ENCODE measurements around the gene RALGAPA2.

RALGAPA2 gene

GRCh38 chr20:20430066-20430465 is 282.4 kb downstream of the RALGAPA2 start:
- no peak for DNase-seq (ENCODE audit: low spot score)

GRCh38 chr20:20428067-20428466 is 284.4 kb downstream of the RALGAPA2 start:
- no peak for DNase-seq (ENCODE audit: low spot score)

- DNase-seq (ENCODE audit: low spot score) = no peak
Measured at GRCh38 chr20:20427227-20427864, 285.1 kb downstream of the RALGAPA2 start.

GRCh38 chr20:20426655-20426907 is 285.9 kb downstream of the RALGAPA2 start:
- DNase-seq (ENCODE audit: low spot score) = no peak

- no peak for DNase-seq (ENCODE audit: low spot score)
Measured at GRCh38 chr20:20425823-20426654, 286.4 kb downstream of the RALGAPA2 start.

- DNase-seq (ENCODE audit: low spot score) = no peak
Measured at GRCh38 chr20:20423117-20423516, 289.3 kb downstream of the RALGAPA2 start.

GRCh38 chr20:20417876-20418676 is 294.4 kb downstream of the RALGAPA2 start:
- DNase-seq (ENCODE audit: low spot score) = no peak

GRCh38 chr20:20415321-20415720 is 297.1 kb downstream of the RALGAPA2 start:
- no peak for DNase-seq (ENCODE audit: low spot score)

GRCh38 chr20:20414640-20415220 is 297.7 kb downstream of the RALGAPA2 start:
- DNase-seq (ENCODE audit: low spot score) = no peak

GRCh38 chr20:20413810-20414281 is 298.6 kb downstream of the RALGAPA2 start:
- DNase-seq (ENCODE audit: low spot score) = no peak

- DNase-seq (ENCODE audit: low spot score) = no peak
Measured at GRCh38 chr20:20412750-20413149, 299.7 kb downstream of the RALGAPA2 start.

GRCh38 chr20:20411836-20412235 is 300.6 kb downstream of the RALGAPA2 start:
- no peak for DNase-seq (ENCODE audit: low spot score)

GRCh38 chr20:20411402-20411801 is 301.0 kb downstream of the RALGAPA2 start:
- DNase-seq (ENCODE audit: low spot score) = no peak

- no peak for DNase-seq (ENCODE audit: low spot score)
Measured at GRCh38 chr20:20410678-20411077, 301.8 kb downstream of the RALGAPA2 start.

GRCh38 chr20:20409331-20409730 is 303.1 kb downstream of the RALGAPA2 start:
- DNase-seq (ENCODE audit: low spot score) = no peak

GRCh38 chr20:20407891-20408805 is 304.3 kb downstream of the RALGAPA2 start:
- no peak for DNase-seq (ENCODE audit: low spot score)

- DNase-seq (ENCODE audit: low spot score) = no peak
Measured at GRCh38 chr20:20406306-20406705, 306.1 kb downstream of the RALGAPA2 start.

GRCh38 chr20:20405623-20406022 is 306.8 kb downstream of the RALGAPA2 start:
- DNase-seq (ENCODE audit: low spot score) = no peak

GRCh38 chr20:20404633-20405032 is 307.8 kb downstream of the RALGAPA2 start:
- DNase-seq (ENCODE audit: low spot score) = no peak

- DNase-seq (ENCODE audit: low spot score) = no peak
Measured at GRCh38 chr20:20401991-20402390, 310.5 kb downstream of the RALGAPA2 start.

All from germinal center (tissue), 1 donor.